ENCODE results near the gene VPS51. TPM values are rescaled to one million over a fixed set of nuclear protein-coding genes. Genes with fewer than 3 reads are reported as not detected.

Gene VPS51
- total and polyA plus RNA-seq, 2 experiments from 2014 or later, result 45.3 to 450 TPM

DNA sequence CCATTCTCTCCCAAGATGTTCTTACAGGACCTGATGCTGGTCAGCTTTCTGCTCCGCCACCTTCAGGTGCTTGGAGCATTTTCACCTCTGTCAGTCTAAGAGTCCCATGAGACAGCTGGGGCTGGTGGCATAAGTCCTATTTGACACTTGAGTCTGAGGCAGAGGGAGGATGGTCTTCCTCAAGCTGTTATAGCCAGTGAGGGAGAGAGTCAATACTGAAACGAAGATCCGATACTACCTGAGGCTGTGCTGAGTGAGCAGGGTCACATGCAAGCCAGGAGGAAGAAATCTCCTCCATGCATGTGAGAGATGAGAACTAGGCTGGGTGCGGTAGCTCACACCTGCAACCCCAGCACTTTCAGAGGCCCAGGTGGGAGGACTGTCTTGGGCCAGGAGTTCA is 6.4 kb upstream of the VPS51 start:
- DNase-seq (ENCODE audit: low spot score) (no peak), ATAC-seq (no peak)
- Histone ChIP-seq H3K4me3 (no peak overlapping the region), H3K9me2 (ENCODE audit: insufficient read depth) (no peaks in the 10 kb centered on the region), H3K79me2 (replicated peaks; ENCODE audit: insufficient read depth) (peaks cover 5% of the 10 kb centered on the region; the same call in 1 of the 2 replicates), H3K36me3 (ENCODE audit: insufficient read depth) (no peaks in the 10 kb centered on the region), H3K27me3 (ENCODE audit: insufficient read depth) (no peaks in the 10 kb centered on the region), H4K20me1 (replicated peaks; ENCODE audit: insufficient read depth) (no peaks in the 10 kb centered on the region), H3K4me2 (no peak overlapping the region), H2AFZ (no peak overlapping the region), H3K4me1 (ENCODE audit: insufficient read depth) (no peaks in the 10 kb centered on the region), H3F3A (replicated peaks; ENCODE audit: low read depth) (no peaks in the 10 kb centered on the region), H3K27ac (ENCODE audit: low read depth) (no peak overlapping the region)
- peaks cover 1% of the 10 kb centered on the region for H3K27me3 Mint-ChIP-seq (ENCODE audit: insufficient read depth, low read depth, poor library complexity)
- H3K9me3 Mint-ChIP-seq, result no peaks in the 10 kb centered on the region
- peaks cover 5% of the 10 kb centered on the region; the same call in 1 of the 3 replicates for H3K4me1 Mint-ChIP-seq
- TF ChIP-seq, protein P1, sequence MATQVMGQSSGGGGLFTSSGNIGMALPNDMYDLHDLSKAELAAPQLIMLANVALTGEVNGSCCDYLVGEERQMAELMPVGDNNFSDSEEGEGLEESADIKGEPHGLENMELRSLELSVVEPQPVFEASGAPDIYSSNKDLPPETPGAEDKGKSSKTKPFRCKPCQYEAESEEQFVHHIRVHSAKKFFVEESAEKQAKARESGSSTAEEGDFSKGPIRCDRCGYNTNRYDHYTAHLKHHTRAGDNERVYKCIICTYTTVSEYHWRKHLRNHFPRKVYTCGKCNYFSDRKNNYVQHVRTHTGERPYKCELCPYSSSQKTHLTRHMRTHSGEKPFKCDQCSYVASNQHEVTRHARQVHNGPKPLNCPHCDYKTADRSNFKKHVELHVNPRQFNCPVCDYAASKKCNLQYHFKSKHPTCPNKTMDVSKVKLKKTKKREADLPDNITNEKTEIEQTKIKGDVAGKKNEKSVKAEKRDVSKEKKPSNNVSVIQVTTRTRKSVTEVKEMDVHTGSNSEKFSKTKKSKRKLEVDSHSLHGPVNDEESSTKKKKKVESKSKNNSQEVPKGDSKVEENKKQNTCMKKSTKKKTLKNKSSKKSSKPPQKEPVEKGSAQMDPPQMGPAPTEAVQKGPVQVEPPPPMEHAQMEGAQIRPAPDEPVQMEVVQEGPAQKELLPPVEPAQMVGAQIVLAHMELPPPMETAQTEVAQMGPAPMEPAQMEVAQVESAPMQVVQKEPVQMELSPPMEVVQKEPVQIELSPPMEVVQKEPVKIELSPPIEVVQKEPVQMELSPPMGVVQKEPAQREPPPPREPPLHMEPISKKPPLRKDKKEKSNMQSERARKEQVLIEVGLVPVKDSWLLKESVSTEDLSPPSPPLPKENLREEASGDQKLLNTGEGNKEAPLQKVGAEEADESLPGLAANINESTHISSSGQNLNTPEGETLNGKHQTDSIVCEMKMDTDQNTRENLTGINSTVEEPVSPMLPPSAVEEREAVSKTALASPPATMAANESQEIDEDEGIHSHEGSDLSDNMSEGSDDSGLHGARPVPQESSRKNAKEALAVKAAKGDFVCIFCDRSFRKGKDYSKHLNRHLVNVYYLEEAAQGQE (IDR thresholded peaks at IDR 0.05; ENCODE audit: unreplicated experiment), result no peak
- TF ChIP-seq STAT1 (IDR thresholded peaks at IDR 0.05; ENCODE audit: unreplicated experiment), result no peak
- TF ChIP-seq NANOG (IDR thresholded peaks at IDR 0.05; ENCODE audit: borderline replicate concordance), result no peak
- TF ChIP-seq, protein P2, sequence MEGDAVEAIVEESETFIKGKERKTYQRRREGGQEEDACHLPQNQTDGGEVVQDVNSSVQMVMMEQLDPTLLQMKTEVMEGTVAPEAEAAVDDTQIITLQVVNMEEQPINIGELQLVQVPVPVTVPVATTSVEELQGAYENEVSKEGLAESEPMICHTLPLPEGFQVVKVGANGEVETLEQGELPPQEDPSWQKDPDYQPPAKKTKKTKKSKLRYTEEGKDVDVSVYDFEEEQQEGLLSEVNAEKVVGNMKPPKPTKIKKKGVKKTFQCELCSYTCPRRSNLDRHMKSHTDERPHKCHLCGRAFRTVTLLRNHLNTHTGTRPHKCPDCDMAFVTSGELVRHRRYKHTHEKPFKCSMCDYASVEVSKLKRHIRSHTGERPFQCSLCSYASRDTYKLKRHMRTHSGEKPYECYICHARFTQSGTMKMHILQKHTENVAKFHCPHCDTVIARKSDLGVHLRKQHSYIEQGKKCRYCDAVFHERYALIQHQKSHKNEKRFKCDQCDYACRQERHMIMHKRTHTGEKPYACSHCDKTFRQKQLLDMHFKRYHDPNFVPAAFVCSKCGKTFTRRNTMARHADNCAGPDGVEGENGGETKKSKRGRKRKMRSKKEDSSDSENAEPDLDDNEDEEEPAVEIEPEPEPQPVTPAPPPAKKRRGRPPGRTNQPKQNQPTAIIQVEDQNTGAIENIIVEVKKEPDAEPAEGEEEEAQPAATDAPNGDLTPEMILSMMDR (conservative IDR thresholded peaks at IDR 0.05; ENCODE audit: low read depth in 2 of 2), result no peak
- no peak for TF ChIP-seq JUNB (IDR thresholded peaks at IDR 0.05; ENCODE audit: unreplicated experiment)
- TF ChIP-seq POLR2AphosphoS5 (IDR thresholded peaks at IDR 0.05; ENCODE audit: low read depth), result no peak
- no peak for TF ChIP-seq ZNF114 (CRISPR knock-in tag; IDR thresholded peaks at IDR 0.05)
- TF ChIP-seq CREB1 (CRISPR knock-in tag; IDR thresholded peaks at IDR 0.05; ENCODE audit: low read depth), result no peak
- TF ChIP-seq, protein P3, sequence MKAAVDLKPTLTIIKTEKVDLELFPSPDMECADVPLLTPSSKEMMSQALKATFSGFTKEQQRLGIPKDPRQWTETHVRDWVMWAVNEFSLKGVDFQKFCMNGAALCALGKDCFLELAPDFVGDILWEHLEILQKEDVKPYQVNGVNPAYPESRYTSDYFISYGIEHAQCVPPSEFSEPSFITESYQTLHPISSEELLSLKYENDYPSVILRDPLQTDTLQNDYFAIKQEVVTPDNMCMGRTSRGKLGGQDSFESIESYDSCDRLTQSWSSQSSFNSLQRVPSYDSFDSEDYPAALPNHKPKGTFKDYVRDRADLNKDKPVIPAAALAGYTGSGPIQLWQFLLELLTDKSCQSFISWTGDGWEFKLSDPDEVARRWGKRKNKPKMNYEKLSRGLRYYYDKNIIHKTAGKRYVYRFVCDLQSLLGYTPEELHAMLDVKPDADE (IDR thresholded peaks at IDR 0.05), result no peak
- TF ChIP-seq EZH2 (IDR thresholded peaks at IDR 0.05; ENCODE audit: low read depth, unreplicated experiment), result no peak
- no peak for TF ChIP-seq ZNF462 (CRISPR knock-in tag; IDR thresholded peaks at IDR 0.05)
- no peak for TF ChIP-seq EZH2phosphoT487 (IDR thresholded peaks at IDR 0.05; ENCODE audit: unreplicated experiment)
- TF ChIP-seq ZNF331 (CRISPR knock-in tag; IDR thresholded peaks at IDR 0.05; ENCODE audit: low read depth), result no peak
- peaks cover 5% of the 10 kb centered on the region; the same call in 2 of the 3 replicates for H3K36me3 Mint-ChIP-seq (ENCODE audit: low read depth)
- H3K27ac Mint-ChIP-seq, result no peak overlapping the region
- no peak overlapping the region for H3K4me3 Mint-ChIP-seq
